SW 1271 (cell line): ENCODE measurements around the gene USP6.
"Not testable (repeated sequence)": the region's sequence is repeated elsewhere in the genome, so short reads cannot be mapped to it uniquely, and the experiment has no call there.

Experiments
- DNase-seq, 2 experiments: peaks; one replicate each; lab custom pipeline; 2025; lab: John Stamatoyannopoulos, UW

Gene USP6

GRCh38 chr17:5122056-5122455 is 6.2 kb downstream of the USP6 start:
- DNase-seq: not testable (repeated sequence)

GRCh38 chr17:5122586-5123342 is 6.9 kb downstream of the USP6 start:
- DNase-seq: no peak

- no peak for DNase-seq
Observed at GRCh38 chr17:5123343-5124124, 7.7 kb downstream of the USP6 start.

- DNase-seq: not testable (repeated sequence)
Observed at GRCh38 chr17:5124125-5124760, 8.4 kb downstream of the USP6 start.

- DNase-seq: not testable (repeated sequence)
Observed at GRCh38 chr17:5124896-5125295, 9.1 kb downstream of the USP6 start.

GRCh38 chr17:5126719-5127488 is 11.1 kb downstream of the USP6 start:
- DNase-seq: no peak

- DNase-seq: no peak
Observed at GRCh38 chr17:5127910-5128309, 12.1 kb downstream of the USP6 start.

GRCh38 chr17:5128387-5128786 is 12.6 kb downstream of the USP6 start:
- not testable (repeated sequence) for DNase-seq

- no peak for DNase-seq
Observed at GRCh38 chr17:5128905-5129535, 13.2 kb downstream of the USP6 start.

GRCh38 chr17:5129770-5130169 is 13.9 kb downstream of the USP6 start:
- not testable (repeated sequence) for DNase-seq

GRCh38 chr17:5130261-5130660 is 14.4 kb downstream of the USP6 start:
- not testable (repeated sequence) for DNase-seq

GRCh38 chr17:5130687-5131086 is 14.9 kb downstream of the USP6 start:
- not testable (repeated sequence) for DNase-seq

- no peak for DNase-seq
Observed at GRCh38 chr17:5131146-5131715, 15.4 kb downstream of the USP6 start.

- DNase-seq: not testable (repeated sequence)
Observed at GRCh38 chr17:5131799-5132502, 16.1 kb downstream of the USP6 start.

GRCh38 chr17:5132503-5133225 is 16.8 kb downstream of the USP6 start:
- not testable (repeated sequence) for DNase-seq

- no peak for DNase-seq
Observed at GRCh38 chr17:5133311-5133710, 17.5 kb downstream of the USP6 start.

GRCh38 chr17:5133961-5134360 is 18.1 kb downstream of the USP6 start:
- not testable (repeated sequence) for DNase-seq

- DNase-seq: not testable (repeated sequence)
Observed at GRCh38 chr17:5134571-5134970, 18.7 kb downstream of the USP6 start.

GRCh38 chr17:5135131-5135712 is 19.4 kb downstream of the USP6 start:
- DNase-seq: not testable (repeated sequence)
